Prostate gland (tissue), 2 donors: ENCODE results near the gene ANO2. TPM values are rescaled to one million over a fixed set of nuclear protein-coding genes. Genes with fewer than 3 reads are reported as not detected.

Experiments
- DNase-seq: peaks from one replicate; pipeline ENCODE4 v3.0.0-alpha.2; 2019; ENCODE audit warnings: low spot score
- H3K27ac ChIP-seq, 2 donors: fragments of 200-600 bp; sonication (generic); 2 replicates each; pipeline ENCODE4 v1.5.1; 2017 to 2019
- H3K27me3 ChIP-seq: fragments of 200-600 bp; sonication (generic); replicated peaks from 2 replicates; pipeline ENCODE4 v1.5.1; 2019; ENCODE audit not compliant: insufficient read depth
- H3K36me3 ChIP-seq, 2 donors: fragments of 200-600 bp; sonication (generic); 1 replicate in 1 of 2; 2 replicates in 1 of 2; pipeline versions ENCODE4 v1.5.1 to v1.8.1; 2017 to 2019
- H3K4me1 ChIP-seq: fragments of 200-600 bp; sonication (generic); replicated peaks from 2 replicates; pipeline ENCODE4 v1.5.1; 2019
- H3K4me3 ChIP-seq, 2 donors: fragments of 200-600 bp; sonication (generic); 2 replicates each; pipeline ENCODE4 v1.5.1; 2017 to 2019
- H3K9me3 ChIP-seq: fragments of 200-600 bp; sonication (generic); 2 replicates; pipeline ENCODE4 v1.5.1; 2017
- CTCF ChIP-seq, 4 experiments: fragments of 200-600 bp in 2 of 4; fragments of 450-650 bp in 2 of 4; sonication (generic) in 2 of 4; IDR thresholded peaks; 1 replicate in 3 of 4; 2 replicates in 1 of 4; pipeline ENCODE4 v1.5.1; 2016 to 2019; ENCODE audit warnings: antibody characterized with exemption in 4 of 4, mild to moderate bottlenecking in 2 of 4, moderate library complexity in 2 of 4
- POLR2A ChIP-seq: fragments of 450-650 bp; IDR thresholded peaks from one replicate; pipeline ENCODE4 v1.6.1; 2016; ENCODE audit warnings: antibody characterized with exemption, mild to moderate bottlenecking
- POLR2AphosphoS5 ChIP-seq: sonication (generic); formaldehyde crosslinking; IDR thresholded peaks from one replicate; pipeline ENCODE4 v1.6.1; 2017; ENCODE audit warnings: antibody characterized with exemption
- WGBS: methylation state at CpG from one replicate; pipeline ENCODE4 v1.1.5; 2018; 5-methylcytosine and 5-hydroxymethylcytosine counted together
- intact Hi-C: fragments of 100-400 bp; cut with DNase I; formaldehyde crosslinking; loops from one replicate; pipeline ENCODE4 v1.14.2; 2022
- total RNA-seq, 2 donors: library from RNA; depleted of rRNA; stranded (reverse); fragments of >200 nt; gene quantifications; one replicate each; pipeline ENCODE4 v1.1.0, GENCODE V29; 2016

Gene ANO2
- total RNA-seq, 2 donors from 2014 or later: 0.64 to 7.0 TPM

- intact Hi-C loops: no loop called here
- no peak overlapping the region for H3K4me3 ChIP-seq
- TF ChIP-seq CTCF (IDR thresholded peaks at IDR 0.05): peak; percentile 38 to 66 (median 55)
- no peak for TF ChIP-seq POLR2AphosphoS5
- TF ChIP-seq POLR2A: no peak
- DNase-seq: peak; percentile 42
- H3K9me3 ChIP-seq: no peaks in the 10 kb centered on the region
- no peaks in the 10 kb centered on the region for H3K4me1 ChIP-seq
- no peaks in the 10 kb centered on the region for H3K36me3 ChIP-seq
- H3K27me3 ChIP-seq: no peaks in the 10 kb centered on the region
- 43% methylated on average over 6 of the region's 6 CpGs for WGBS
- no peak overlapping the region for H3K27ac ChIP-seq
Measured at GRCh38 chr12:5745251-5745888, 199.7 kb downstream of the ANO2 start.

- intact Hi-C loops: no loop called here
- Histone ChIP-seq H3K27ac (no peak overlapping the region), H3K9me3 (no peaks in the 10 kb centered on the region), H3K36me3 (no peaks in the 10 kb centered on the region), H3K4me3 (no peak overlapping the region), H3K4me1 (no peaks in the 10 kb centered on the region), H3K27me3 (no peaks in the 10 kb centered on the region)
- DNase-seq: no peak
- WGBS: 86% methylated on average over 2 of the region's 2 CpGs
- TF ChIP-seq POLR2A (no peak), CTCF (IDR thresholded peaks at IDR 0.05) (no peak), POLR2AphosphoS5 (no peak)
Measured at GRCh38 chr12:5742258-5742657, 202.8 kb downstream of the ANO2 start.

GRCh38 chr12:5739917-5740316 lies 205.1 kb downstream of the ANO2 start:
- Histone ChIP-seq H3K27ac (no peak overlapping the region), H3K4me1 (no peaks in the 10 kb centered on the region), H3K27me3 (no peaks in the 10 kb centered on the region), H3K36me3 (no peaks in the 10 kb centered on the region), H3K4me3 (no peak overlapping the region), H3K9me3 (no peaks in the 10 kb centered on the region)
- intact Hi-C loops: no loop called here
- DNase-seq: no peak
- TF ChIP-seq POLR2A (no peak), CTCF (IDR thresholded peaks at IDR 0.05) (no peak), POLR2AphosphoS5 (no peak)
- WGBS: 60% methylated on average over 5 of the region's 5 CpGs

GRCh38 chr12:5737778-5738177 lies 207.3 kb downstream of the ANO2 start:
- no peak for TF ChIP-seq POLR2AphosphoS5
- TF ChIP-seq CTCF (IDR thresholded peaks at IDR 0.05): no peak
- TF ChIP-seq POLR2A: no peak
- no peaks in the 10 kb centered on the region for H3K36me3 ChIP-seq
- H3K27ac ChIP-seq: no peak overlapping the region
- no peaks in the 10 kb centered on the region for H3K4me1 ChIP-seq
- no peak overlapping the region for H3K4me3 ChIP-seq
- 98% methylated on average over 3 of the region's 3 CpGs for WGBS
- no peaks in the 10 kb centered on the region for H3K27me3 ChIP-seq
- no peaks in the 10 kb centered on the region for H3K9me3 ChIP-seq
- intact Hi-C loops: no loop called here
- no peak for DNase-seq

- no peak overlapping the region for H3K4me3 ChIP-seq
- WGBS: 97% methylated on average over 5 of the region's 5 CpGs
- H3K27ac ChIP-seq: no peak overlapping the region
- no peaks in the 10 kb centered on the region for H3K4me1 ChIP-seq
- no peaks in the 10 kb centered on the region for H3K36me3 ChIP-seq
- H3K27me3 ChIP-seq: no peaks in the 10 kb centered on the region
- intact Hi-C loops: no loop called here
- no peak for TF ChIP-seq CTCF (IDR thresholded peaks at IDR 0.05)
- no peak for TF ChIP-seq POLR2AphosphoS5
- no peak for TF ChIP-seq POLR2A
- no peak for DNase-seq
- no peaks in the 10 kb centered on the region for H3K9me3 ChIP-seq
Measured at GRCh38 chr12:5736527-5736926, 208.5 kb downstream of the ANO2 start.
